GM18909 (cell line): ENCODE measurements around the gene TRMT1.

ENCODE experiments used
- ATAC-seq: cut with Tn5 transposase; IDR thresholded peaks from one replicate; pipeline ENCODE4 v1.9.1; 2021; ENCODE audit warnings: mild to moderate bottlenecking; ENCODE audit not compliant: unreplicated experiment, poor library complexity

Gene TRMT1

DNA sequence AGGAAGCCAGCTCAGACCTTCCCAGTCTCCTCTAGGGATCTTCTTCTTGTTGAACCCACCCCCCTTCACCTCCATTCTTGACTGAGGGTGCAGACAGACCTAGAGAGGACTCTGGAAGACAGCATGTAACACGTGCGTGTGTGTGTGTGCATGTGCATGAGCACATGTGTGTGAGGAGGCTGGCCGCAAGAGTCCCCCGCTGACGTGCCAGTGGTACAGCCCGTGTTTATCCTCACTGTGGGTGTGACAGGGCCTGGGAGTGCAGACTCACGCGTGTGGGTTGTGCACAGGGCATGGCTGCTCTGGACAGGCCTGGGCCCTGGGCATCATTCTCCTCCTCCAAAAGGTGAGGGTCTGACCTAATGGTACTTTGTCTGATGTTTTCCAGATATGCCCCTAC, 40.2 kb downstream of the TRMT1 start:
- no peak for ATAC-seq

DNA sequence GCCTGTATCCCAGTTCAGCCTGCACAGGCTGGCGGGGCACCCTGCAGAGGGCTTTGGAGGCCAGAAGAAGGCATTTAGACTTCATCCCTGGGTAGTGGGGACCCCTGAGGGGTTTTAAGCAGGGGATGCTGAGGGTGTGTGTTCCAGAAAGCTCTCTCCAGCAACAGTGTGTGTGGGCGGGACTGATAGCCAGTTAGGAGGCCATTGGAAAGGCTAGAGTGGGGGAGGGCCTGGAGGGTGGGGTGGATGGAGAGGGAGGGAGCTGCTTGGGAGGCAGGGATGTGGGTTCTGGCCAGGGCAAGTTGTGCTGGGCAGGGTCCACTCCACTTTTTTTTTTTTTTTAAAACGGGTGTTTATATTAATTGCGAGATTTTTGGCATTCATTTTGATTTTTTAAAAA, 42.2 kb downstream of the TRMT1 start:
- ATAC-seq = no peak

DNA sequence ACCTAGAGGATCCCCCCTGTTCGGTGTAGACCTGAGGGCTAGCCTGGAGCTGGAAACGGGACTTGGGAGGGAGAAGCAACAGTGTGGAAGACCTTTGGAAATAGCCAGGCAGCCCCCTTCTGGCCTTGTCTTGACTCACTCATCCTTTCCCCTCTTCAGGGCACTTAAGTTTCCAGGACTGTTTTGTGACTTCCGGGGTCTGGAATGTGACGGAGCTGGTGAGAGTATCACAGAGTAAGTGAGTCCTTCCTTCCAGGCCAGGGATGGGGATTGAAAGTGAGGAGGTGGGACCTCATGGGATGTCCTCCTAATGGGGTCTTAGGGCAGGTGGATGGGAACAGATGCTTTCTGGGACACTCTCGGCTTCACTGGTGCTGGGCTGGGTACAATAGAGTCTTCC, 43.3 kb downstream of the TRMT1 start:
- no peak for ATAC-seq

DNA sequence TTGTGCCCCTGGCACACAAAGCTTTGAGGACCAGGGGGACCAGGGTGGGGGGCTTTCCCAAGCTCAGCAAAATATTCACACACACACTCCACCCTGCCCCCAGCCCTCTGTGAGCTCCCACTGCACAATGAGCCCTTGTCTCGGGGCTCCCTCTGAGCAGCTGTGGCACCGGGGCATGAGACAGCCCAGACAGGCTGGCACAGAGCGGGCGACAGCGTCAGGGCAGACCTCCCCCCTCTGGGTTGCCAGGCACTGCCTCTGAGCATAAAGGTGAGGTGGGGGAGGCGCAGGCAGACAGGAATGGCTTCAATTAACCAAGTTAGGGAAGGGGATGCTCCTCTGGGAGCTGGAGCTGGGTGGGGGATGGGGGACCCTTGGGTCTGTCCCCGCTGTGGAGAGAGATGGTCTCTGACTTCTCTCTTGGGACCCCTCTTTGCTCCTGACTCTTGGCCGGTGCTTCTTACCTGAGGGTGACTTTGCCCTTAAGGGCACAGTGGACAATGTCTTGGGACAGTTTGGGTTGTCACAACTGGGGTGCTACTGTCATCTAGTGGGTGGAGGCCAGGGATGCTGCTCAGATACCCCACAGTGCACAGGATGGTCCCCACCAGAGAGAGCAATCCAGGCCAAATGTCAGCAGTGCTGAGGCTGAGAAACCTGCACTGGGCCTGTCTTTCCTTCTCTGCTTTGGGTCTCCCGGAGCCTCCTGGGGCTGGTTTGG, 44.2 kb downstream of the TRMT1 start:
- ATAC-seq = no peak

DNA sequence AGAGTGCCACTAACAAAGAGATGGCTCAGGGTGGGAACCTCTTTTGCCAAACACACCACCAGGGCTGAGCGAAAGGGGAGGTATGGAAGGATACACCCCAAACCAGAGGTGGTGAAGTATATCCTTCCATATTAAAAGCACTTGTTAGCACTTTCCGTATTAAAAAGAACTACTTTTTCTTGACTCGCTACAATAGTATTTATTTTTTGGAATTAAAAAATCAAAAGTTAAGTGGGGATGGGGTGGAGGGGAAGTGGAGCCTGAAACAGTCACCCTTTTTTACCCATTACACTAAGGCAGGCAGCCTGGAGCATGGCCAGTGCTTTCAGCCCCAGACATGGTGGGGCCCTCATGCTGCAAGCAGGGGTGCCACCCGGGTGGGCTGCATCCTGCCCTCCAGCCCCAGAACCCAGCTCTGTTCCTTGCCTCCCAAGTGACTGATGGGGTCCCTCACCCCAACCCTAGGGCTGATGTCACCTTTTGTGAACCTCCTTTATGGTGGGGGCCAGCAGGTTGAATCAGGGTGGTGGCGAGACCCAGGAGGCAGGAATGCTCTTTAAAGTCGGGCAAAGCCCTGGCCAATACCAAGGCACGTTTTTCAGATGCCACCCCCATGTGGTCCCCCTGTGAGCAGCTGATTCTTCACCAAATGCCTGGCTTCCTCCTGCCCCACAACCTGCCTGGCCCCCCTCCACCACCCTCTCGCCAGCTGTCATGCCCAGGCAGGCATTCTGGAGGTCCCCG, 44.9 kb downstream of the TRMT1 start:
- ATAC-seq = no peak

DNA sequence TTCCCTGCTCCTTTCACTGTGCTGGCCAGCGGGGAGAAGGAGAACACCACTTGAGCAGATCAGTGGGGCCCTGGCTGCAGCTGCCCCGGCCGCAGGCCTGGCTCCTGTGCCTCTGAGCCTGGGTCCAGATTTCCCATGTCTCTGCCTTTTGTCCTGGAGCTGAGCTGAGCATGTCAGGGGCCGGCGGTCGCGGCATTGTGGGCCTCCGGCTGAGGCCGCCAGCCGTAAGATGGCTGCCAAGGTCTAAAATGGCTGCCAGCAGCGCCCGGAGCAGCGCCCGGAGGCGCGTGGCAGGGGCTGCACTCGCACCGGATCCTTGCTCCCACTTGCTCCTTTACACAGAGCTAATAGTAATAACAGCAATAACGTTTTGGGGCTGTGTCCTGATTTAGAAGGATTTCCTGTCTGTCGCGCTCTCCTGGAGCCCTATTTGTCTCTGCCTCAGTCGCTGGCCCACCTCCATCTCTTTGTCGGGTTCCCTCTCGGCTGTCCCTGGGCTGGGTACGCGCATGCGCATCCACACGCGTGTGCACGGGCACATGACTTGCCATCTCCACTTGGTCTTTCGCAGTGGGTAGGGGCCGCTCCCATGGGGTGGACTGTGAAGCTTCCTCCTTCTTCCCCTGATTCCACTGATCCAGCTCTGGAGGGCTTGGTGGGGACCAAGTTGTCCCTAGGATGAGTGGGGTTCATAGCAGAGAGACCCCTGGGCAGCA, 46.0 kb downstream of the TRMT1 start:
- ATAC-seq = no peak

DNA sequence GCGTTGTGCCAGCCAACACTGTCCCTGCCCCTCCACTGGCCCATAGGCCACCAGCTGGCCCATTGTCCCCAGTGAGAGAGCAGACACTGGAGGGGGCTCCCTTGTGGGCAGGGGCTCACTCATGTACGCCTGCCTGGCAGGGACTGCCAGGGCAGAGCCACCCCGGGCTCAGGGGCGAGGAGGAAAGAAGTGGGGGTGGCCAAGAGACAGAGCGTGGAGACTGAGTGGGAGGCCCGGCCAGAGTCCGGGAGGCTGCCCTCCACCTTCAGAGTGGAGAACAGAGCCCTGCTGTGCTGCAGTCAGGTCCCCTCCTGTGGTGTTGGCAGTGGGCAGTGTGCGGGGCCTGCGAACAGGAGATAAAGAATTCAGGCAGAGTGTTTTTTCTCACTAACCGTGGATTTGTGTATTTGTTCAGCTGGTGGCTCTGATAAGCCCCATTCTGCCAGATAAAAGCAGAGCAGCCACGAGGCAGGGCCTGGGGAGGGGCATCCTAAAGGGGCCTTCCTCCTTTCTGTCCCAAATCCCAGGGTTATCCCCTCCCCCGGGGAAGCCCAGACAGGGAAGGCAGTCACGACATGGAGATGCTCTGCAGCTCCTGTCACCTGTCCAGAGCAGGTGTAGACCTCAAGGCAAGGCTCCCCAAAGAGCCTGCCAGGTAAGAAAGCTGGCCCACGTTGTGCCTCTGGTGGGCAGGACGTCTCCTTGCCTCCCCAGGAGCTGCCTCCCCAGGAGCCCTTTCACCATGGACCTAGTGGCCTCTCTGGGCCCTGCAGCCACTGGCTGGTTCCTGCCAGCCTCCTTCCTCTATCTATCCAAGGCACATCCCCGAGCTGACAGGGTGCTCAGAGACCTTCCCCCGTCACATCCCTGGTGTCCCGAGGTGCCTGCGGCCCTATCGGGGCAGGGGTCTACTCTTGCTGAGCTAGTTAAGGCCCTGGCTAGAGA, 46.9 kb downstream of the TRMT1 start:
- no peak for ATAC-seq

DNA sequence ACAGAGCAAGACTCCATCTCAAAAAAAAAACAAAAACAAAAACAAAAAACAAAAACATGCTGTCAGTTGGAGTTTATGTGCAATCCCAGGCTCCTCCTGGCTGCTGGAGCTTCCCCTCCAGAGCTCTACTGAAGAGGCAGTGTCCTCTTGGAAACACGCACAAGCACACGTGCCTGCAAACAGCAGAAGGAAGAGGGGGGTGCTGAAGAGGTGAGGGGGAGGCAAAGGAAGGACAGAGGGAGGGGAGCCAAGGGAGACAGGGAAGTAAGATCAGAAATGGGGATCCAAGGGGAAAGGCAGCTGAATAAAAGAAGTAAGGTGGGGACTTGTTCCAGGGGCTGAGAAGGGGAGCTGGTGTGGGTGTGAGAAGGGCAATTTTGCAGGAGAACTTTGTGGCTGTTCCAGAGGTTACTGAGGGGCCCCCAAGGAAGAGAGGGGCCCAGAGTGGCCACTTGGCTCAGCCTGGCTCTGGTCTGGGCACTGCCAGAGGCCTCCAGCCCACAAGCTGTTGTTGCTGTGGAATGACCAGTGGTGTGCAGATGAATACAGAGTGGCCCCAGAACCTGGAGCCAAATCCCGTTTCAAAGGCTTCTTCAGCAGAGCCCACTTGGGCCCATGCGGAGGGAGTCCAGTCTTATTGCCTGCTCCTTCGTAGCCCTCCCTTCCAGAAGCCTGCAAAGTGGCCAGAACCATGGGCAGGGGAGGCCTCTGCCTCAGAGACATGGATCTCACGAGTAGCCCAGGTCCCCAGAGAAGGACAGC, 48.3 kb downstream of the TRMT1 start:
- no peak for ATAC-seq

DNA sequence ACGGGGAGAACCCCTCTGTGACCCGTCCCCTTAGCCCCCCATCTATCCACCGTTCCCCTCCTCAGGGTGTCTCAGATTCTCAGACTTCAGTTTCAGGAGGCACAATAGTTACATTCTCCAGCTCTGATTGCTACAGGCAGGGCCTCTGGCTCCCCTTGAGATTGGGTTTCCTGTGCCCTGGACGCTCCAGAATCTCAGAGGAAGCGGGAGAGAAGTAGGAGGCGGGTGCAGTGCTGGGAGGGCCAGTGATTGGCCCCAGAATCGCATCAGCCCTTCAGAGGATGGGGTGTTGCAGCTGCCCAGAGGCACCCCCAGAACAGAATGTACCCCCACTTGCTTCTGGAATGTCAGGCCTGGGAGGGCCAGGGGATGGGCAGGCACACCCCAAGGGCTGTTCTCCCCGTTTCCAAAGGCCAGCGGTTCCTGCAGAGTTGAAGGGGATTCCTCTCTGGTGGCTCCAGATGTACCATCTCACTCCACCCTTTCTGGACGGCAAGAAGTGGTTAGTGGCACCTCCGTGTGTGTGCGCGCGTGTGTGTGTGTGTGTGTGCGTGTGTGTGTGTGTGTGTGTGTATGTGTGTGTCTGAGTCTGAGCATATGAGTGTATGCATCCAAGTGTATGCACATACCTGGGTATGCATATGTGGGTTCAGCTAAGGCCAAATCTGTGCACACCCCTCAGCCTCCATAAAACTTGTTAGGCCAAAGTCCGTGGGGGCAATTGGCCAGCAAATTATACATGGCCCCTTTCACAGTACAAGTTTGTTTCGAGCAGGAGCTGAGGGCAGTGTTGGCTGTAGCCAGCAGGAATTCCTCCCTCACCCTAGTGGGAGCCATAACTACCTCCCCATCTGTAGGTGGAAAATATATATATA, 49.4 kb downstream of the TRMT1 start:
- no peak for ATAC-seq

DNA sequence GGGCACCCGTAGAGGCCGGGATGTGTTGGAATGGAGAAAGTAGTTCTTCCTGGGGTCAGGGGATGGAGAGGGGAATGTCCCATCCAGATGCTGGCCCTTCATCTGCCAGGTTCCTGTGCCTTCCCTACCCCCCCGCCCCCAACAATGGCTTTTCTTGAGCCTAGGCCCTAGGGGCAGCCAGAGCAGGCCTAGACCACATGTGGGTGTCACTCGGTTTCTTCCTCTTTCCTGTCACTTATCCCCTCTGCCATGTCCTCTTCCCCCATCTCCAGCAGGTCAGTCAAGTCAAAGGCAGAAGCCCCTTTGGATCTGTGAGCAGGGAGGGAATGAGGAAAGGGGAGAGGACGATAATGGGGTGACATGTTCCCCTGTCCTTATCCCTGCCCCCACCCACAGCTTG, 50.3 kb downstream of the TRMT1 start:
- ATAC-seq = no peak

DNA sequence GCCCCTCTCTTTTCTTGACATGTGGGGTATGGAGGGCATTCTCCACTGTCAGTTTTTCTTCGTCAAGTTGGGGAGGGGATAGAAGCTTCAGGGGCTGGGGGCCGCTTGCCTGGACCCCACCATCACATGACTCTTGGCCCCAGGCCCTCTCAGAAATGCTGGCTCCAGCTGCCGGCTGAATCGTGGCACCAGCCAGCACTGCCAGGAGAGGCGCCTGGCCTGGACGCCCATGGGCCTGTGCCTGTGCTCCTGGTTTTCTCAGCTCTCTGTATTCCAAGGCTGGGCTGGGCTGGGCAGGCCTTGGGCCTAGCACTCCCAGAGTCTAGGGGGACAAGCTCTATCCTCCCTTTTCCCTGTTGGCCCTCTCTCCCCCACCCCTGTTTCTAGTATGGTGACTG, 52.4 kb downstream of the TRMT1 start:
- no peak for ATAC-seq

DNA sequence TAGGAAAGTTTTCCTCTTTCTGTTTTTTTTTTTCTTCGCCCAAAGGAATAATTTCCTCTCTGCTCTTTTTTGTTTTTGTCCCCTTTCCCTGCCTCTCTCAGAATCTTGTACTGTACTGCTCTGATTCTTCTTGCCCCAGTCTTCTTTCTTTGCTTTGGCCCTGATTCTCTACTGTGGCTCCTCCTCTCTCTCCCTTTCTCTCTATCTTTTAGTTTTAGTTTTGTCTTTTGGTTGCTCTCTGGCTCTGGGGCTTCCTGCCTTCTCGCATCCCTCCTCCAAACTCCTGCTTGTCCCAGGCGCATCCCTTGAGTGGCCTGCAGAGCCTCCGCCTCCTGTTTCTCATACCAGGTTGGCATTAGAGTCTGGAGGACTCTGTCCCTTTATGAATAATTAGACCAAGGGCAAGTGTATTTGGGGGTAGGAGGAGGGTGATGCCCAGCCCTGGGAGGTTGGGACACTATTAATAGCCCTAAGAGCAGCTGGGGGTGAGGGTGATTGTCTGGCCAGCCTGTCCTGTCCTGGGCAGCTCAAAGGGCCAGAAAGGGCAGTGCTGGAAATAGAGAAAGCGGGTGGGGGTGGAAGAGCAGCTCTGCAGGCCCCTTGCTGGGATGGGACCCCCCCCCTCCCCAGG, 53.0 kb downstream of the TRMT1 start:
- no peak for ATAC-seq

DNA sequence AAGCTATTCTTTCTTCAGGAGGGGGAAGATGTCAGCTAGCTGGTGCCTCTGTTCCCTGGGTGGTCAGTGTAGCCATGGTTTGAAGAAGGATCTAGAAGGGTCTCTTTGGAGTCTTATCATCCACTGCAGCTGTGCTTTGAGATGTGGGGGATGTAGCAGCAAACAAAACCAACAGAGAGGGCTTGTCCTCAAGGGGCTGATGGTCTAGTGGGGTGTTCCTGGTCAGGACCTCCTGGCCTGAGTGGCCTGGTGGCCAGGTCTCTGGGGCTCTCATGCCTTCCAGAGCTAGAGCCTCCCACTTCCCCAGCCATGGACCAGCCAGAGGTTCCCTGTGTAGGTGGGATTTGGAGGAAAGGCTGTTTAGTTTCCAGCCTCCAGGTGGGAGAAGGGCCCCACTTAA, 54.2 kb downstream of the TRMT1 start:
- no peak for ATAC-seq

DNA sequence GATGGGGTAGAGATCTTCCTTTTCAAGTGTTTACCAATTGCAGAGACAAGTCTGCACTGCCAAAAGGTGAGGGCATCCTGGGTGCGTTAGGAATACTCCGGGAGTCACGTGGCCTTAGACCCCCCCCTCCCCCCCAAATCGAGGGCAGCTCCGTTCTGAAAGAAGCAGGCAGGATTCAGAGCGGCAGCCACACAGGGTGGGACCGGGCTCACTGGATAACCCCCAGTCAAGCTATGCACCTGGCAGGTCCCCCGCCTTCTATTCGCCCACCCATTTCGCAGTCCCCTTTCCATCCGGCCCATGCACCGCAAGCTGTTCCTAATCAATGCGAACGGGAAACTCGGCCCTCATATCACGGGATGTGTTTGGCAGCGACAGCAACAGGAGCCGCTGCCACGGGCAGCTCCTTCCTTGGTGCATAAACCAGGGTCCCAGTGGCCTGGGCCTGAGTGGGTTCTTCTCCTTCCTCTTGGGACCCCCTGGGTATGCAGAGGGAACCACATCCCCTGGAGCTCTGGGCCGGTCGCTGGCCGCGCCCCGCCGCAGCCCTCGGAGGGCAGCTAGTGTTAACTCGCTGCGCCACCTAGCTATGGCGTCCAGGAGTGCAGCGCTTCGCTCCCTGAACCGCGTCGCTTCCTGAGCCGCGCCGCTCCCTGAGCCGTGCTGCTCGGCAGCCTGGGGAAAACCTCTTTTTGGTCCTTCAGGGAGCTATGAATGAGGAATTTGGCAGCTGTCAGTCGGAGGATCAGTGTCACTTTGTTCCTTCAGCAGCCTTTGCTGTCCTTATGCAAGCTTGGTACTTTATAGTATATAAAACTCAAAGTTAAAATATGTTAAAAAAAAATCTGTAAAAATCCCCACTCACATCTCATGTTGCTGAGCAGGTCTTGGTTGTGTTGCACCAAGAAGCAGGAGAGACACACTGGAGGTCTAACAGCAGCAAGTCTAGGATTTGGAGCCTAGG, 55.3 kb downstream of the TRMT1 start:
- ATAC-seq = no peak

DNA sequence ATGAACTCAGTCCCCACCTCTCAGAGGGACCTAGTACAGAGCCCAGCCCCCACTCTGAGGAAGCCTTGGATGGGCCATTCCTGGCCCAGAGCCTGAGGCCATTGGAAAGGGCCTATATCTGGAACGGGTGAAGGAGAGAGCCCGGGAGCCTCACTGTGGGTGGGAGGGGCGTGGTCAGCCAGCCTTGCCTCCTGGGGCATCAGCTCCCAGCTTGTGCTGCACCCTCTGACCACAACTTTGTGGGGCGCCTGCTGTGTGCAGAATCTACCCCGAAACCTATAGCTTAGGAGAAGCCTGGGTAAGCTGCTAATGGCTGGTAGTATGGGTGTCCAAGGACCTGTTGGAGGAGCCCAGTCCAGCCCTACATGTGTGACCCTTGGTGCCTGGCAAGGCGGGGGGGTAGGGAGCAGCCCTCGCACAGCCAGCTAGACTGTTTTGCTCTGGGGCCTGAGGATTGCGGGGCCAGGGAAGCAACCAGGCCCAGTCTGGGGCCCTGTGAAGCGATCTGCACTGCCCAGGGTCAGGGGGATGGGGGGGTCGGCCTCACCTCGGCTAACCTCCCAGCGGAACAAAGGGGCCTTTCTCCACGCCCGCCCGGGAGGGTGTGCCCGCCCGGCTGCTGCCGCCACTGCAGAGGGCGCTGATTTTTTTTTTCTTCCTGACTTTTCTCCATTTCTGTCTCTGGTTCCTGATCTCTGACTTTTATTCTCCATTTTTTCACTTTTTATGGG, 56.1 kb downstream of the TRMT1 start:
- no peak for ATAC-seq

DNA sequence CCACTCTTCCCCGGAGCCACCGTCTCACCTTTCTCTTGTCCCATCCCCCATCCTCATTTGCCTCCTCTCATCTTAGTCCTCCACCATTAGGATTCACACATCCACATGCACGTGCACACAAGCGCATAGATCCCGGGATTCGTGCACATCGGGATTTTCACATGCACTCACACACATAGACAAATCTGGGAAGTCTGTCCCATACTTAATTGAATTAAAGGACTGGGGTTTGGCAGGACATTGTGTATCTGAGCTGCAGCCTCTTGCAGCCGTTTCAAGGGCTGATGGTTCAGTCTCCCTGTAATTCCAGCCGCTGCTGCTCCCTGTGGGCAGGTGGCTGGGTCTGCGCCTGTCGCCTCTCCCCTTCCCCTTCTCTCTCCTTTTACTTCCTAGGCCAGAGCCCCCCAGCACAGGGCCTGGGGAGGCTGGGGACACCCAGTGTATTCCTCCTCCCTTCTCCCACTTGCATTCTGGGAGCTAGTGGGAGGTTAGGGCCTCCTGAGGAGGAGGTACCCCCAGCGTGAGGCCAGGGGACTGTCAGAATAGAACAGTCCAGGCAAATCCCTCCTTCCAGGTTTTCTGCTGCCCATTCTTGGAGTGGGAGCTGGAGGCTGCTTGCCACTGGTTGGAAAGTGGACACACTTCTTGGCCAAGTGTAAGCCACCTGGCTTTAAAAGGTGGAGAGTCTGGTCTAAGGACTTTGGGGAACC, 57.4 kb downstream of the TRMT1 start:
- no peak for ATAC-seq
